Measurements from ENCODE around the gene HSPA12A. TPM values are rescaled to one million over a fixed set of nuclear protein-coding genes. Genes with fewer than 3 reads are reported as not detected.

The HSPA12A gene
- total RNA-seq (2014; rRNA removed; shearing (Covaris generic)) = 3.0 and 3.1 TPM in 2 replicates

- DNase-seq (ENCODE audit: low read depth) = peak; percentile 68
These were observed at the start of gene HSPA12A for GRCh38 chr10:116742367-116743265. Gene HSPA12A (minus strand): TSS chr10:116742566. CDS start chr10:116742469, 97 bp downstream.

GRCh38 chr10:116791241-116791640 lies 48.9 kb upstream of the HSPA12A start:
- DNase-seq (ENCODE audit: low read depth) = no peak

GRCh38 chr10:116787893-116788665 lies 45.7 kb upstream of the HSPA12A start:
- DNase-seq (ENCODE audit: low read depth) = peak; percentile 61

GRCh38 chr10:116787053-116787659 lies 44.8 kb upstream of the HSPA12A start:
- no peak for DNase-seq (ENCODE audit: low read depth)

GRCh38 chr10:116785867-116786266 lies 43.5 kb upstream of the HSPA12A start:
- DNase-seq (ENCODE audit: low read depth) = no peak

- DNase-seq (ENCODE audit: low read depth) = no peak
These were observed 42.9 kb upstream of the HSPA12A start for GRCh38 chr10:116785282-116785681.

GRCh38 chr10:116784651-116785050 lies 42.3 kb upstream of the HSPA12A start:
- no peak for DNase-seq (ENCODE audit: low read depth)

GRCh38 chr10:116784035-116784434 lies 41.7 kb upstream of the HSPA12A start:
- DNase-seq (ENCODE audit: low read depth) = no peak

- DNase-seq (ENCODE audit: low read depth) = peak; percentile 48
These were observed 40.8 kb upstream of the HSPA12A start for GRCh38 chr10:116783011-116783655.

- no peak for DNase-seq (ENCODE audit: low read depth)
These were observed 39.1 kb upstream of the HSPA12A start for GRCh38 chr10:116781370-116781884.

GRCh38 chr10:116780691-116781205 lies 38.4 kb upstream of the HSPA12A start:
- no peak for DNase-seq (ENCODE audit: low read depth)

GRCh38 chr10:116779076-116779687 lies 36.8 kb upstream of the HSPA12A start:
- peak; percentile 70 for DNase-seq (ENCODE audit: low read depth)

- DNase-seq (ENCODE audit: low read depth) = no peak
These were observed 34.6 kb upstream of the HSPA12A start for GRCh38 chr10:116777006-116777405.

- DNase-seq (ENCODE audit: low read depth) = no peak
These were observed 33.4 kb upstream of the HSPA12A start for GRCh38 chr10:116775488-116776400.

GRCh38 chr10:116774728-116775151 lies 32.4 kb upstream of the HSPA12A start:
- DNase-seq (ENCODE audit: low read depth) = peak; percentile 47

- DNase-seq (ENCODE audit: low read depth) = no peak
These were observed 30.7 kb upstream of the HSPA12A start for GRCh38 chr10:116772909-116773705.

GRCh38 chr10:116771959-116772585 lies 29.7 kb upstream of the HSPA12A start:
- DNase-seq (ENCODE audit: low read depth) = no peak
